ENCODE measurements around the gene IGFBP6.

GRCh38 chr12:53105712-53106439 is 8.4 kb downstream of the IGFBP6 start:
- no peak for TF ChIP-seq CTCF (IDR thresholded peaks at IDR 0.05; ENCODE audit: poor library complexity, severe bottlenecking)
- no peak for TF ChIP-seq REST (IDR thresholded peaks at IDR 0.05; ENCODE audit: borderline replicate concordance)
- no peak for TF ChIP-seq POLR2AphosphoS5 (IDR thresholded peaks at IDR 0.05)
- TF ChIP-seq EP300 (conservative IDR thresholded peaks at IDR 0.05; ENCODE audit: poor library complexity, severe bottlenecking): no peak
- no peak for TF ChIP-seq RAD21 (conservative IDR thresholded peaks at IDR 0.05)
- no peak for TF ChIP-seq EZH2 (IDR thresholded peaks at IDR 0.05; ENCODE audit: borderline replicate concordance, insufficient read depth, low read length, poor library complexity, severe bottlenecking)
- TF ChIP-seq MXI1 (conservative IDR thresholded peaks at IDR 0.05; ENCODE audit: poor library complexity, severe bottlenecking): no peak

All from neural cell (in vitro differentiated cells).